SK-N-SH treated with all-trans-retinoic acid at 6 μM for 48 hours (cell line): ENCODE results near the gene XDH.

Source experiments
- ATAC-seq: fragments of 200-7000 bp; cut with Tn5 transposase; 3 replicates; pipeline ENCODE4 v1.9.1; 2020; ENCODE audit warnings: mild to moderate bottlenecking, moderate library complexity
- ARNTL ChIP-seq: fragments of 450-650 bp; formaldehyde crosslinking; IDR thresholded peaks from 2 replicates; pipeline ENCODE4 v1.5.0; 2020; ENCODE audit warnings: low read depth, mild to moderate bottlenecking, moderate library complexity, borderline replicate concordance
- BACH2 ChIP-seq: fragments of 250-450 bp; sonication (Bioruptor Pico); IDR thresholded peaks from 2 replicates; pipeline ENCODE4 v1.9.0; 2021; ENCODE audit warnings: mild to moderate bottlenecking, borderline replicate concordance
- CSDC2 ChIP-seq: fragments of 250-450 bp; sonication (Bioruptor Pico); IDR thresholded peaks from 2 replicates; pipeline ENCODE4 v1.5.0; 2020; ENCODE audit warnings: mild to moderate bottlenecking, moderate library complexity
- ESRRG ChIP-seq: fragments of 250-450 bp; sonication (Bioruptor Pico); IDR thresholded peaks from 2 replicates; pipeline ENCODE4 v1.6.1; 2021; ENCODE audit warnings: mild to moderate bottlenecking
- GLIS3 ChIP-seq: fragments of 250-450 bp; sonication (Bioruptor Pico); IDR thresholded peaks from 2 replicates; pipeline ENCODE4 v1.5.0; 2020; ENCODE audit warnings: mild to moderate bottlenecking, moderate library complexity
- ISL1 ChIP-seq: fragments of 250-450 bp; sonication (Bioruptor Pico); IDR thresholded peaks from 2 replicates; pipeline ENCODE4 v2.1.2; 2022; ENCODE audit warnings: mild to moderate bottlenecking, moderate library complexity
- OSR1 ChIP-seq: fragments of 250-450 bp; sonication (Bioruptor Pico); IDR thresholded peaks from 2 replicates; pipeline ENCODE4 v1.8.0; 2022; ENCODE audit warnings: moderate library complexity, mild to moderate bottlenecking, inconsistent platforms
- PATZ1 ChIP-seq: fragments of 250-450 bp; sonication (Bioruptor Pico); IDR thresholded peaks from 2 replicates; pipeline ENCODE4 v1.8.0; 2020; ENCODE audit warnings: mild to moderate bottlenecking, moderate library complexity, borderline replicate concordance
- PPARA ChIP-seq: fragments of 250-450 bp; sonication (Bioruptor Pico); IDR thresholded peaks from 2 replicates; pipeline ENCODE4 v1.5.0; 2020; ENCODE audit warnings: mild to moderate bottlenecking, borderline replicate concordance
- SNAI2 ChIP-seq: fragments of 250-450 bp; sonication (Bioruptor Pico); IDR thresholded peaks from 2 replicates; pipeline ENCODE4 v1.5.0; 2020; ENCODE audit warnings: mild to moderate bottlenecking, moderate library complexity
- TCF4 ChIP-seq: fragments of 250-450 bp; sonication (Bioruptor Pico); IDR thresholded peaks from 2 replicates; pipeline ENCODE4 v1.8.0; 2021; ENCODE audit warnings: mild to moderate bottlenecking, moderate library complexity, borderline replicate concordance
- ZC3H10 ChIP-seq: fragments of 250-450 bp; sonication (Bioruptor Pico); IDR thresholded peaks from 2 replicates; pipeline ENCODE4 v1.5.1; 2021; ENCODE audit warnings: mild to moderate bottlenecking, moderate library complexity
- ZFP30 ChIP-seq: fragments of 450-650 bp; formaldehyde crosslinking; IDR thresholded peaks from 2 replicates; pipeline ENCODE4 v1.5.0; 2022; ENCODE audit warnings: mild to moderate bottlenecking, moderate library complexity
- ZNF565 ChIP-seq: fragments of 450-650 bp; formaldehyde crosslinking; conservative IDR thresholded peaks from 2 replicates; pipeline ENCODE4 v1.5.0; 2020; ENCODE audit warnings: low read depth, mild to moderate bottlenecking, moderate library complexity
- ZNF8 ChIP-seq: fragments of 450-650 bp; formaldehyde crosslinking; IDR thresholded peaks from 2 replicates; pipeline ENCODE4 v1.5.0; 2020; ENCODE audit warnings: mild to moderate bottlenecking, moderate library complexity
- TF ChIP-seq, protein P1 (sequence below): fragments of 250-450 bp; sonication (Bioruptor Pico); IDR thresholded peaks from 2 replicates; pipeline ENCODE4 v1.5.0; 2020; ENCODE audit warnings: mild to moderate bottlenecking, moderate library complexity
- TF ChIP-seq, protein P2 (sequence below): fragments of 250-450 bp; sonication (Bioruptor Pico); IDR thresholded peaks from 2 replicates; pipeline ENCODE4 v1.5.1; 2020; ENCODE audit warnings: low read depth, mild to moderate bottlenecking, moderate library complexity
- TF ChIP-seq, protein P3 (sequence below): fragments of 250-450 bp; sonication (Bioruptor Pico); IDR thresholded peaks from 2 replicates; pipeline ENCODE4 v1.8.0; 2021; ENCODE audit warnings: low read depth, mild to moderate bottlenecking, moderate library complexity, borderline replicate concordance

The XDH gene

DNA sequence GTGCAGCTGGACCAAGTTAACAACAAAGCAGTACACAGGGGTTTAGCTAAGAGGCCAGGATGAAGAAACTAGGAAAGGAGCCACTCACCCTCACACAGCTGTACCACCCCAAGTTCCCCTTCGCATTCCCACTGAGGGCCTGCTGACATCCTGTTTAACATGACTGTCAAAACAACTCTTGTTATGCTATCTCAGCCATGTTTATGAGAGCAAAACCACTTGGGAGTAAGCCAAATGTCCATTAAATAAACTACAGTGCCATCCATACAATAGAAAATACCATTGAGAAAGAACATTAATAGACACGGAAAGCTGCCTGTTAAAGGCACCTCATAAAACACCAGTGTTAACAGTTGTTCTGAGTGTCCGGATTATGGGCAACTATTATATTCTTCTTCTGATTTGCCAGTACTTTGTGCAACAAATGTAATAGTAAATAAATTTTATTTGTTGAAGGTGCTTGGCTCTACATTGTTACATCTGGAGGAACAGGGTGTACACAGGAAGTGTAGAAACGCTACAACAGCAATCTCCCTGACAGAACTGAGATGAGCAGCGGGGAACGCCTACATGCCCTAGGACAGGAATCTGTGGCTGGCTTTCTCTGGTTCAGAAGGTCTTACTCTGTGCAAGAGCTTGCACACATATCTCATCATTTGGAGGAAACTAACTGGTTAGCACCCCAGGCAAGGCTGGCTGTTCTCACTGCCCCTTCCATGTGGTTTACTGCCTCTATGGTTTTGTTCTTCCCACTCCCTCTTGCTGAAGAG is 95.0 kb downstream of the XDH start:
- TF ChIP-seq ISL1 (CRISPR knock-in tag) (0 out of 2 replicates have a peak, but pooled peaks have one; percentile 6), BACH2 (CRISPR knock-in tag) (no peak)
- no peak; the same call in 2 of the 3 replicates for ATAC-seq

- no peak for ATAC-seq
Observed at GRCh38 chr2:31318361-31319336, 95.9 kb downstream of the XDH start.

DNA sequence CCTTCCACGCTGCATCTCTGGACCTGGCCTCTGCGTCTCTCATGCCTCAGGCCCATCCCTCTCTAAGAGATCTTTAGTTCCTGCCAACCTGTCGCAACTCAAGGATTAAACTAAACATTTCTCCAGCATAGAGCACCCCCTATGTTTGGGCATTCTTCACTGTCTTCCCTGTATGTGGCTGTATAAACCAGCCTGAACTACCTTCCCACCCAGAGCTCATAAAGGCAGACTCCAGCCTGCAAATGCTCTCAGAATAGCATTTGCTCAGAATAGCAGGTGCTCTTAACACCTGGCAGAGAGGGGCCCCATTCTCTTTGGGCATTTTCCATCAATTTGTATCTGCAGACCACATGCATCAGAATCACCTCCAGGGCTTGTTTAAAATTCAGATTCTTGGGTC is 97.1 kb downstream of the XDH start:
- no peak for ATAC-seq
- TF ChIP-seq ZC3H10 (CRISPR knock-in tag) (no peak), GLIS3 (CRISPR knock-in tag) (no peak), PPARA (CRISPR knock-in tag) (no peak), ZFP30 (CRISPR knock-in tag) (no peak), ESRRG (CRISPR knock-in tag) (no peak), TCF4 (CRISPR knock-in tag) (no peak), ARNTL (no peak), ZNF8 (CRISPR knock-in tag) (no peak), ISL1 (CRISPR knock-in tag) (no peak), ZNF565 (no peak), SNAI2 (CRISPR knock-in tag) (no peak), PATZ1 (CRISPR knock-in tag) (no peak), BACH2 (CRISPR knock-in tag) (no peak), CSDC2 (no peak), OSR1 (CRISPR knock-in tag) (no peak)
- TF ChIP-seq, protein P1, sequence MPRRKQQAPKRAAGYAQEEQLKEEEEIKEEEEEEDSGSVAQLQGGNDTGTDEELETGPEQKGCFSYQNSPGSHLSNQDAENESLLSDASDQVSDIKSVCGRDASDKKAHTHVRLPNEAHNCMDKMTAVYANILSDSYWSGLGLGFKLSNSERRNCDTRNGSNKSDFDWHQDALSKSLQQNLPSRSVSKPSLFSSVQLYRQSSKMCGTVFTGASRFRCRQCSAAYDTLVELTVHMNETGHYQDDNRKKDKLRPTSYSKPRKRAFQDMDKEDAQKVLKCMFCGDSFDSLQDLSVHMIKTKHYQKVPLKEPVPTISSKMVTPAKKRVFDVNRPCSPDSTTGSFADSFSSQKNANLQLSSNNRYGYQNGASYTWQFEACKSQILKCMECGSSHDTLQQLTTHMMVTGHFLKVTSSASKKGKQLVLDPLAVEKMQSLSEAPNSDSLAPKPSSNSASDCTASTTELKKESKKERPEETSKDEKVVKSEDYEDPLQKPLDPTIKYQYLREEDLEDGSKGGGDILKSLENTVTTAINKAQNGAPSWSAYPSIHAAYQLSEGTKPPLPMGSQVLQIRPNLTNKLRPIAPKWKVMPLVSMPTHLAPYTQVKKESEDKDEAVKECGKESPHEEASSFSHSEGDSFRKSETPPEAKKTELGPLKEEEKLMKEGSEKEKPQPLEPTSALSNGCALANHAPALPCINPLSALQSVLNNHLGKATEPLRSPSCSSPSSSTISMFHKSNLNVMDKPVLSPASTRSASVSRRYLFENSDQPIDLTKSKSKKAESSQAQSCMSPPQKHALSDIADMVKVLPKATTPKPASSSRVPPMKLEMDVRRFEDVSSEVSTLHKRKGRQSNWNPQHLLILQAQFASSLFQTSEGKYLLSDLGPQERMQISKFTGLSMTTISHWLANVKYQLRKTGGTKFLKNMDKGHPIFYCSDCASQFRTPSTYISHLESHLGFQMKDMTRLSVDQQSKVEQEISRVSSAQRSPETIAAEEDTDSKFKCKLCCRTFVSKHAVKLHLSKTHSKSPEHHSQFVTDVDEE (CRISPR knock-in tag), result no peak
- TF ChIP-seq, protein P2, sequence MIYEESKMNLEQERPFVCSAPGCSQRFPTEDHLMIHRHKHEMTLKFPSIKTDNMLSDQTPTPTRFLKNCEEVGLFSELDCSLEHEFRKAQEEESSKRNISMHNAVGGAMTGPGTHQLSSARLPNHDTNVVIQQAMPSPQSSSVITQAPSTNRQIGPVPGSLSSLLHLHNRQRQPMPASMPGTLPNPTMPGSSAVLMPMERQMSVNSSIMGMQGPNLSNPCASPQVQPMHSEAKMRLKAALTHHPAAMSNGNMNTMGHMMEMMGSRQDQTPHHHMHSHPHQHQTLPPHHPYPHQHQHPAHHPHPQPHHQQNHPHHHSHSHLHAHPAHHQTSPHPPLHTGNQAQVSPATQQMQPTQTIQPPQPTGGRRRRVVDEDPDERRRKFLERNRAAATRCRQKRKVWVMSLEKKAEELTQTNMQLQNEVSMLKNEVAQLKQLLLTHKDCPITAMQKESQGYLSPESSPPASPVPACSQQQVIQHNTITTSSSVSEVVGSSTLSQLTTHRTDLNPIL, result no peak
- TF ChIP-seq, protein P3, sequence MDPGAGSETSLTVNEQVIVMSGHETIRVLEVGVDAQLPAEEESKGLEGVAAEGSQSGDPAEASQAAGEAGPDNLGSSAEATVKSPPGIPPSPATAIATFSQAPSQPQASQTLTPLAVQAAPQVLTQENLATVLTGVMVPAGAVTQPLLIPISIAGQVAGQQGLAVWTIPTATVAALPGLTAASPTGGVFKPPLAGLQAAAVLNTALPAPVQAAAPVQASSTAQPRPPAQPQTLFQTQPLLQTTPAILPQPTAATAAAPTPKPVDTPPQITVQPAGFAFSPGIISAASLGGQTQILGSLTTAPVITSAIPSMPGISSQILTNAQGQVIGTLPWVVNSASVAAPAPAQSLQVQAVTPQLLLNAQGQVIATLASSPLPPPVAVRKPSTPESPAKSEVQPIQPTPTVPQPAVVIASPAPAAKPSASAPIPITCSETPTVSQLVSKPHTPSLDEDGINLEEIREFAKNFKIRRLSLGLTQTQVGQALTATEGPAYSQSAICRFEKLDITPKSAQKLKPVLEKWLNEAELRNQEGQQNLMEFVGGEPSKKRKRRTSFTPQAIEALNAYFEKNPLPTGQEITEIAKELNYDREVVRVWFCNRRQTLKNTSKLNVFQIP (CRISPR knock-in tag), result no peak

More at GRCh38 chr2:31318361-31319336, 95.9 kb downstream of the XDH start:
- TF ChIP-seq ZNF565 (no peak), PATZ1 (CRISPR knock-in tag) (no peak), PPARA (CRISPR knock-in tag) (no peak), TCF4 (CRISPR knock-in tag) (no peak), SNAI2 (CRISPR knock-in tag) (no peak), GLIS3 (CRISPR knock-in tag) (no peak), ZC3H10 (CRISPR knock-in tag) (no peak)
- TF ChIP-seq, protein P3 (CRISPR knock-in tag), result no peak
